ENCODE data around the gene CCDC152. TPM values are rescaled to one million over a fixed set of nuclear protein-coding genes. Genes with fewer than 3 reads are reported as not detected.

Gene CCDC152
- total RNA-seq, 1 experiment from 2014 or later, result not detected

DNA sequence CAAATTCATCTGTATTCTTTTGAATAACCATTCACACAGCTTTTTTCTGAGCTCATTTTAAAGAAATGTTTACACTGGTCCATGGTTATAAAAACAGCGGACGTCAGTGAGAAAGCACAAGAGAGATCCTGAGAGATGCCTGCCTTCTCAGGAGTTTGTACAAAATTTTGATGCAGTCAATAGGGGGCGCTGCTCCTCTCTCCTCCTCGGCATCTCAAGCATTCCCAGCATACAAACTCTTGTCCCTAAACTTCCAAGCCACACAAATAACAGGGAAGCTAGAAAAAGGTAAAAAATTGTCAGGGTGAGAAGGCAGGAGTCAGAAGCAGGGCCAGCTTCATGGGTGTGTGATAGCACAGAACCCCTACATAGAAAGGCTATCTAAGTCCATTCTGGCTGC, 11.2 kb upstream of the CCDC152 start:
- no TSS peak for BruUV-seq (replicated peaks)
- H4K20me1 ChIP-seq (ENCODE audit: low read length), result no peaks in the 10 kb centered on the region
- no peaks in the 10 kb centered on the region for H3F3A ChIP-seq (ENCODE audit: low read length, unreplicated experiment)
- peak; percentile 41 for DNase-seq
- H3K79me2 ChIP-seq (ENCODE audit: low read length), result no peaks in the 10 kb centered on the region
- H3K27ac ChIP-seq (ENCODE audit: low read length), result no peak overlapping the region
- no peak overlapping the region for H2AFZ ChIP-seq (ENCODE audit: low read length)
- ATAC-seq, result no peak
- H3K9me3 ChIP-seq (ENCODE audit: low read length), result no peaks in the 10 kb centered on the region
- H3K36me3 ChIP-seq (ENCODE audit: low read depth, low read length), result no peaks in the 10 kb centered on the region
- peaks cover 7% of the 10 kb centered on the region for H3K4me1 ChIP-seq (ENCODE audit: insufficient read depth, low read length)
- TF ChIP-seq CTCF (conservative IDR thresholded peaks at IDR 0.05; ENCODE audit: low read depth, low read length) (peak; percentile 73), EZH2 (IDR thresholded peaks at IDR 0.05; ENCODE audit: low read length, unreplicated experiment) (no peak), EZH2phosphoT487 (IDR thresholded peaks at IDR 0.05; ENCODE audit: borderline replicate concordance, low read length) (no peak)
- H3K4me2 ChIP-seq (ENCODE audit: low read length), result no peak overlapping the region
- ChIA-PET CTCF (no interaction called here), POLR2A (ENCODE audit: unreplicated experiment) (no interaction called here)
- H3K9ac ChIP-seq (ENCODE audit: low read length), result no peak overlapping the region
- intact Hi-C loops (cut with micrococcal nuclease), result no loop called here
- no peaks in the 10 kb centered on the region for H3K27me3 ChIP-seq (ENCODE audit: low read length)
- H3K9me2 ChIP-seq (replicated peaks; ENCODE audit: low read length), result no peaks in the 10 kb centered on the region
- H3K4me3 ChIP-seq (ENCODE audit: low read length), result no peak overlapping the region

GRCh38 chr5:42745856-42746255, 10.8 kb upstream of the CCDC152 start:
- no TSS peak for BruUV-seq (replicated peaks)
- no peak for ATAC-seq
- Histone ChIP-seq H3K9me2 (replicated peaks; ENCODE audit: low read length) (no peaks in the 10 kb centered on the region), H3K79me2 (ENCODE audit: low read length) (no peaks in the 10 kb centered on the region), H3F3A (ENCODE audit: low read length, unreplicated experiment) (no peaks in the 10 kb centered on the region), H3K36me3 (ENCODE audit: low read depth, low read length) (no peaks in the 10 kb centered on the region), H3K27me3 (ENCODE audit: low read length) (no peaks in the 10 kb centered on the region), H3K9me3 (ENCODE audit: low read length) (no peaks in the 10 kb centered on the region), H3K27ac (ENCODE audit: low read length) (no peak overlapping the region), H3K4me3 (ENCODE audit: low read length) (no peak overlapping the region), H2AFZ (ENCODE audit: low read length) (no peak overlapping the region), H3K4me1 (ENCODE audit: insufficient read depth, low read length) (peaks cover 7% of the 10 kb centered on the region), H4K20me1 (ENCODE audit: low read length) (no peaks in the 10 kb centered on the region), H3K4me2 (ENCODE audit: low read length) (no peak overlapping the region), H3K9ac (ENCODE audit: low read length) (no peak overlapping the region)
- POLR2A ChIA-PET (ENCODE audit: unreplicated experiment), result no interaction called here
- TF ChIP-seq EZH2phosphoT487 (IDR thresholded peaks at IDR 0.05; ENCODE audit: borderline replicate concordance, low read length) (no peak), EZH2 (IDR thresholded peaks at IDR 0.05; ENCODE audit: low read length, unreplicated experiment) (no peak), CTCF (conservative IDR thresholded peaks at IDR 0.05; ENCODE audit: low read depth, low read length) (no peak)
- intact Hi-C loops (cut with micrococcal nuclease), result no loop called here
- DNase-seq, result no peak
- CTCF ChIA-PET, result no interaction called here

GRCh38 chr5:42749020-42749419, 7.6 kb upstream of the CCDC152 start:
- DNase-seq, result peak; percentile 68

More at GRCh38 chr5:42749020-42749419, 7.6 kb upstream of the CCDC152 start:
- H3K9ac ChIP-seq (ENCODE audit: low read length), result no peak overlapping the region
- no peaks in the 10 kb centered on the region for H3K9me3 ChIP-seq (ENCODE audit: low read length)
- CTCF ChIA-PET, result no interaction called here
- H3K79me2 ChIP-seq (ENCODE audit: low read length), result no peaks in the 10 kb centered on the region
- H3F3A ChIP-seq (ENCODE audit: low read length, unreplicated experiment), result no peaks in the 10 kb centered on the region
- peak overlapping the region; percentile 30 for H3K4me2 ChIP-seq (ENCODE audit: low read length)
- no peak overlapping the region; the same call in 1 of the 2 replicates for H3K27ac ChIP-seq (ENCODE audit: low read length)
- no peak for TF ChIP-seq EZH2phosphoT487 (IDR thresholded peaks at IDR 0.05; ENCODE audit: borderline replicate concordance, low read length)
- peaks cover 7% of the 10 kb centered on the region for H3K4me1 ChIP-seq (ENCODE audit: insufficient read depth, low read length)
- H3K4me3 ChIP-seq (ENCODE audit: low read length), result no peak overlapping the region
- H2AFZ ChIP-seq (ENCODE audit: low read length), result no peak overlapping the region
- H3K27me3 ChIP-seq (ENCODE audit: low read length), result no peaks in the 10 kb centered on the region
- H3K9me2 ChIP-seq (replicated peaks; ENCODE audit: low read length), result no peaks in the 10 kb centered on the region
- no TSS peak for BruUV-seq (replicated peaks)
- no peaks in the 10 kb centered on the region for H3K36me3 ChIP-seq (ENCODE audit: low read depth, low read length)
- ATAC-seq, result peak; percentile 62
- POLR2A ChIA-PET (ENCODE audit: unreplicated experiment), result no interaction called here
- intact Hi-C loops (cut with micrococcal nuclease), result no loop called here
- no peaks in the 10 kb centered on the region for H4K20me1 ChIP-seq (ENCODE audit: low read length)
